SK-N-SH treated with all-trans-retinoic acid at 6 μM for 48 hours (cell line): Measurements from ENCODE around the gene ZSCAN10.

Source experiments
- ARNTL ChIP-seq: fragments of 450-650 bp; formaldehyde crosslinking; IDR thresholded peaks from 2 replicates; pipeline ENCODE4 v1.5.0; 2020; ENCODE audit warnings: low read depth, mild to moderate bottlenecking, moderate library complexity, borderline replicate concordance
- BACH2 ChIP-seq: fragments of 250-450 bp; sonication (Bioruptor Pico); IDR thresholded peaks from 2 replicates; pipeline ENCODE4 v1.9.0; 2021; ENCODE audit warnings: mild to moderate bottlenecking, borderline replicate concordance
- CSDC2 ChIP-seq: fragments of 250-450 bp; sonication (Bioruptor Pico); IDR thresholded peaks from 2 replicates; pipeline ENCODE4 v1.5.0; 2020; ENCODE audit warnings: mild to moderate bottlenecking, moderate library complexity
- GLIS3 ChIP-seq: fragments of 250-450 bp; sonication (Bioruptor Pico); IDR thresholded peaks from 2 replicates; pipeline ENCODE4 v1.5.0; 2020; ENCODE audit warnings: mild to moderate bottlenecking, moderate library complexity
- RARB ChIP-seq: fragments of 250-450 bp; sonication (Bioruptor Pico); IDR thresholded peaks from 2 replicates; pipeline ENCODE4 v1.8.0; 2021; ENCODE audit warnings: mild to moderate bottlenecking, moderate library complexity
- SNAI2 ChIP-seq: fragments of 250-450 bp; sonication (Bioruptor Pico); IDR thresholded peaks from 2 replicates; pipeline ENCODE4 v1.5.0; 2020; ENCODE audit warnings: mild to moderate bottlenecking, moderate library complexity
- TCF4 ChIP-seq: fragments of 250-450 bp; sonication (Bioruptor Pico); IDR thresholded peaks from 2 replicates; pipeline ENCODE4 v1.8.0; 2021; ENCODE audit warnings: mild to moderate bottlenecking, moderate library complexity, borderline replicate concordance
- ZNF565 ChIP-seq: fragments of 450-650 bp; formaldehyde crosslinking; conservative IDR thresholded peaks from 2 replicates; pipeline ENCODE4 v1.5.0; 2020; ENCODE audit warnings: low read depth, mild to moderate bottlenecking, moderate library complexity
- ZNF70 ChIP-seq: fragments of 450-650 bp; formaldehyde crosslinking; IDR thresholded peaks from 2 replicates; pipeline ENCODE4 v1.5.0; 2020; ENCODE audit warnings: mild to moderate bottlenecking, moderate library complexity
- ZNF8 ChIP-seq: fragments of 450-650 bp; formaldehyde crosslinking; IDR thresholded peaks from 2 replicates; pipeline ENCODE4 v1.5.0; 2020; ENCODE audit warnings: mild to moderate bottlenecking, moderate library complexity
- TF ChIP-seq, protein P1 (sequence below): fragments of 250-450 bp; sonication (Bioruptor Pico); IDR thresholded peaks from 2 replicates; pipeline ENCODE4 v1.5.1; 2021; ENCODE audit warnings: mild to moderate bottlenecking, moderate library complexity
- TF ChIP-seq, protein P2 (sequence below): fragments of 250-450 bp; sonication (Bioruptor Pico); IDR thresholded peaks from 2 replicates; pipeline ENCODE4 v1.5.1; 2020; ENCODE audit warnings: low read depth, mild to moderate bottlenecking, moderate library complexity
- TF ChIP-seq, protein P3 (sequence below): fragments of 250-450 bp; sonication (Bioruptor Pico); IDR thresholded peaks from 2 replicates; pipeline ENCODE4 v1.8.0; 2020; ENCODE audit warnings: mild to moderate bottlenecking, moderate library complexity, borderline replicate concordance
- TF ChIP-seq, protein P4 (sequence below): fragments of 250-450 bp; sonication (Bioruptor Pico); IDR thresholded peaks from 2 replicates; pipeline ENCODE4 v1.5.0; 2020; ENCODE audit warnings: mild to moderate bottlenecking, moderate library complexity

DNA sequence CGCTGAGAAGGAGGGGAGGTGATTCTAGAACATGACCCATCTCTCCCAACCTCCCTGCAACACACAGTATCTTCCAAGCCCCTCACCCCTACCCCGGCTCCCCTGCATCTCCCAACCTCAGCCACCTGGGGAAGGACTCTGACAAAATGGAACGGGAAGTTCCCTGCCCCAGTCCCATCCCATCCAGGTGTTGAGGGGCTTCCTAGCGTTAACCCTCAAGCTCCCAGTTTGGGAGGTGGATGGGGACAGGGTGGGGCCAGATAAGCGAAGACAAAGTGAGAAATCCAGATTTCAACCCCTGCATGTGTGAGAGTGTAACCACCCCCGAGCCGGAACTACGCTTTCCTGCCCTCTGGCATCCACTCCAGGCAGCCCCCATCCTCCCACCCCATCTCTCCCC, 1.8 kb downstream of the ZSCAN10 start:
- TF ChIP-seq ZNF70 (CRISPR knock-in tag) (no peak), CSDC2 (CRISPR knock-in tag) (no peak), GLIS3 (CRISPR knock-in tag) (no peak), ZNF565 (no peak), ZNF8 (no peak), SNAI2 (CRISPR knock-in tag) (no peak), BACH2 (CRISPR knock-in tag) (no peak), RARB (CRISPR knock-in tag) (no peak), ARNTL (CRISPR knock-in tag) (no peak), TCF4 (no peak)
- TF ChIP-seq, protein P1, sequence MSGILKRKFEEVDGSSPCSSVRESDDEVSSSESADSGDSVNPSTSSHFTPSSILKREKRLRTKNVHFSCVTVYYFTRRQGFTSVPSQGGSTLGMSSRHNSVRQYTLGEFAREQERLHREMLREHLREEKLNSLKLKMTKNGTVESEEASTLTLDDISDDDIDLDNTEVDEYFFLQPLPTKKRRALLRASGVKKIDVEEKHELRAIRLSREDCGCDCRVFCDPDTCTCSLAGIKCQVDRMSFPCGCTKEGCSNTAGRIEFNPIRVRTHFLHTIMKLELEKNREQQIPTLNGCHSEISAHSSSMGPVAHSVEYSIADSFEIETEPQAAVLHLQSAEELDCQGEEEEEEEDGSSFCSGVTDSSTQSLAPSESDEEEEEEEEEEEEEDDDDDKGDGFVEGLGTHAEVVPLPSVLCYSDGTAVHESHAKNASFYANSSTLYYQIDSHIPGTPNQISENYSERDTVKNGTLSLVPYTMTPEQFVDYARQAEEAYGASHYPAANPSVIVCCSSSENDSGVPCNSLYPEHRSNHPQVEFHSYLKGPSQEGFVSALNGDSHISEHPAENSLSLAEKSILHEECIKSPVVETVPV (CRISPR knock-in tag), result no peak
- TF ChIP-seq, protein P2, sequence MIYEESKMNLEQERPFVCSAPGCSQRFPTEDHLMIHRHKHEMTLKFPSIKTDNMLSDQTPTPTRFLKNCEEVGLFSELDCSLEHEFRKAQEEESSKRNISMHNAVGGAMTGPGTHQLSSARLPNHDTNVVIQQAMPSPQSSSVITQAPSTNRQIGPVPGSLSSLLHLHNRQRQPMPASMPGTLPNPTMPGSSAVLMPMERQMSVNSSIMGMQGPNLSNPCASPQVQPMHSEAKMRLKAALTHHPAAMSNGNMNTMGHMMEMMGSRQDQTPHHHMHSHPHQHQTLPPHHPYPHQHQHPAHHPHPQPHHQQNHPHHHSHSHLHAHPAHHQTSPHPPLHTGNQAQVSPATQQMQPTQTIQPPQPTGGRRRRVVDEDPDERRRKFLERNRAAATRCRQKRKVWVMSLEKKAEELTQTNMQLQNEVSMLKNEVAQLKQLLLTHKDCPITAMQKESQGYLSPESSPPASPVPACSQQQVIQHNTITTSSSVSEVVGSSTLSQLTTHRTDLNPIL, result no peak
- TF ChIP-seq, protein P3, sequence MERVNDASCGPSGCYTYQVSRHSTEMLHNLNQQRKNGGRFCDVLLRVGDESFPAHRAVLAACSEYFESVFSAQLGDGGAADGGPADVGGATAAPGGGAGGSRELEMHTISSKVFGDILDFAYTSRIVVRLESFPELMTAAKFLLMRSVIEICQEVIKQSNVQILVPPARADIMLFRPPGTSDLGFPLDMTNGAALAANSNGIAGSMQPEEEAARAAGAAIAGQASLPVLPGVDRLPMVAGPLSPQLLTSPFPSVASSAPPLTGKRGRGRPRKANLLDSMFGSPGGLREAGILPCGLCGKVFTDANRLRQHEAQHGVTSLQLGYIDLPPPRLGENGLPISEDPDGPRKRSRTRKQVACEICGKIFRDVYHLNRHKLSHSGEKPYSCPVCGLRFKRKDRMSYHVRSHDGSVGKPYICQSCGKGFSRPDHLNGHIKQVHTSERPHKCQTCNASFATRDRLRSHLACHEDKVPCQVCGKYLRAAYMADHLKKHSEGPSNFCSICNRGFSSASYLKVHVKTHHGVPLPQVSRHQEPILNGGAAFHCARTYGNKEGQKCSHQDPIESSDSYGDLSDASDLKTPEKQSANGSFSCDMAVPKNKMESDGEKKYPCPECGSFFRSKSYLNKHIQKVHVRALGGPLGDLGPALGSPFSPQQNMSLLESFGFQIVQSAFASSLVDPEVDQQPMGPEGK (CRISPR knock-in tag), result no peak
- TF ChIP-seq, protein P4, sequence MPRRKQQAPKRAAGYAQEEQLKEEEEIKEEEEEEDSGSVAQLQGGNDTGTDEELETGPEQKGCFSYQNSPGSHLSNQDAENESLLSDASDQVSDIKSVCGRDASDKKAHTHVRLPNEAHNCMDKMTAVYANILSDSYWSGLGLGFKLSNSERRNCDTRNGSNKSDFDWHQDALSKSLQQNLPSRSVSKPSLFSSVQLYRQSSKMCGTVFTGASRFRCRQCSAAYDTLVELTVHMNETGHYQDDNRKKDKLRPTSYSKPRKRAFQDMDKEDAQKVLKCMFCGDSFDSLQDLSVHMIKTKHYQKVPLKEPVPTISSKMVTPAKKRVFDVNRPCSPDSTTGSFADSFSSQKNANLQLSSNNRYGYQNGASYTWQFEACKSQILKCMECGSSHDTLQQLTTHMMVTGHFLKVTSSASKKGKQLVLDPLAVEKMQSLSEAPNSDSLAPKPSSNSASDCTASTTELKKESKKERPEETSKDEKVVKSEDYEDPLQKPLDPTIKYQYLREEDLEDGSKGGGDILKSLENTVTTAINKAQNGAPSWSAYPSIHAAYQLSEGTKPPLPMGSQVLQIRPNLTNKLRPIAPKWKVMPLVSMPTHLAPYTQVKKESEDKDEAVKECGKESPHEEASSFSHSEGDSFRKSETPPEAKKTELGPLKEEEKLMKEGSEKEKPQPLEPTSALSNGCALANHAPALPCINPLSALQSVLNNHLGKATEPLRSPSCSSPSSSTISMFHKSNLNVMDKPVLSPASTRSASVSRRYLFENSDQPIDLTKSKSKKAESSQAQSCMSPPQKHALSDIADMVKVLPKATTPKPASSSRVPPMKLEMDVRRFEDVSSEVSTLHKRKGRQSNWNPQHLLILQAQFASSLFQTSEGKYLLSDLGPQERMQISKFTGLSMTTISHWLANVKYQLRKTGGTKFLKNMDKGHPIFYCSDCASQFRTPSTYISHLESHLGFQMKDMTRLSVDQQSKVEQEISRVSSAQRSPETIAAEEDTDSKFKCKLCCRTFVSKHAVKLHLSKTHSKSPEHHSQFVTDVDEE, result no peak
